ENCODE results near the gene KAT6B. TPM values are rescaled to one million over a fixed set of nuclear protein-coding genes. Genes with fewer than 3 reads are reported as not detected.

KAT6B gene
- total RNA-seq, 1 experiment from 2014 or later = 14.9 TPM

GRCh38 chr10:74862625-74863024 is 36.2 kb downstream of the KAT6B start:
- no peak for DNase-seq
- BruUV-seq (replicated peaks) = no TSS peak
- Mint-ChIP-seq H3K4me3 (ENCODE audit: unreplicated experiment) (no peak overlapping the region), H3K36me3 (ENCODE audit: insufficient read depth, unreplicated experiment) (no peaks in the 10 kb centered on the region), H3K27ac (ENCODE audit: unreplicated experiment) (no peak overlapping the region), H3K4me1 (ENCODE audit: low read depth, unreplicated experiment) (no peaks in the 10 kb centered on the region), H3K9me3 (ENCODE audit: unreplicated experiment) (no peaks in the 10 kb centered on the region), H3K27me3 (ENCODE audit: insufficient read depth, unreplicated experiment) (no peaks in the 10 kb centered on the region)
- no peaks in the 10 kb centered on the region for H3K4me1 ChIP-seq
- no peak overlapping the region for H3K4me3 ChIP-seq (ENCODE audit: low read depth, low read length)
- H3K36me3 ChIP-seq (ENCODE audit: control insufficient read depth, insufficient read depth, low read length) = no peaks in the 10 kb centered on the region
- ChIA-PET CTCF (no interaction called here), POLR2A (no interaction called here)
- intact Hi-C loops (cut with micrococcal nuclease; ENCODE audit: unreplicated experiment) = no loop called here
- H3K27me3 ChIP-seq (replicated peaks; ENCODE audit: control insufficient read depth, insufficient read depth, low read length) = no peaks in the 10 kb centered on the region
- TF ChIP-seq CTCF (IDR thresholded peaks at IDR 0.05; ENCODE audit: insufficient read depth in 1 of 2, low read depth in 1 of 2, low read length in 1 of 2, severe bottlenecking in 1 of 2, unreplicated experiment in 1 of 2) = no peak
- no peaks in the 10 kb centered on the region for H3K9me3 ChIP-seq

- no peaks in the 10 kb centered on the region for H3K4me1 ChIP-seq
- no peak overlapping the region for H3K4me3 ChIP-seq (ENCODE audit: low read depth, low read length)
- DNase-seq = no peak
- no peak for TF ChIP-seq CTCF (IDR thresholded peaks at IDR 0.05; ENCODE audit: insufficient read depth in 1 of 2, low read depth in 1 of 2, low read length in 1 of 2, severe bottlenecking in 1 of 2, unreplicated experiment in 1 of 2)
- H3K36me3 ChIP-seq (ENCODE audit: control insufficient read depth, insufficient read depth, low read length) = no peaks in the 10 kb centered on the region
- H3K9me3 ChIP-seq = no peaks in the 10 kb centered on the region
- ChIA-PET POLR2A (no interaction called here), CTCF (no interaction called here)
- Mint-ChIP-seq H3K9me3 (ENCODE audit: unreplicated experiment) (no peaks in the 10 kb centered on the region), H3K27me3 (ENCODE audit: insufficient read depth, unreplicated experiment) (no peaks in the 10 kb centered on the region), H3K27ac (ENCODE audit: unreplicated experiment) (no peak overlapping the region), H3K4me1 (ENCODE audit: low read depth, unreplicated experiment) (no peaks in the 10 kb centered on the region), H3K4me3 (ENCODE audit: unreplicated experiment) (no peak overlapping the region), H3K36me3 (ENCODE audit: insufficient read depth, unreplicated experiment) (no peaks in the 10 kb centered on the region)
- no TSS peak for BruUV-seq (replicated peaks)
- intact Hi-C loops (cut with micrococcal nuclease; ENCODE audit: unreplicated experiment) = no loop called here
- H3K27me3 ChIP-seq (replicated peaks; ENCODE audit: control insufficient read depth, insufficient read depth, low read length) = no peaks in the 10 kb centered on the region
Measured at GRCh38 chr10:74863551-74863950, 37.2 kb downstream of the KAT6B start.

- no peaks in the 10 kb centered on the region for H3K4me1 ChIP-seq
- Mint-ChIP-seq H3K27me3 (ENCODE audit: insufficient read depth, unreplicated experiment) (no peaks in the 10 kb centered on the region), H3K4me3 (ENCODE audit: unreplicated experiment) (no peak overlapping the region), H3K4me1 (ENCODE audit: low read depth, unreplicated experiment) (no peaks in the 10 kb centered on the region), H3K9me3 (ENCODE audit: unreplicated experiment) (no peaks in the 10 kb centered on the region), H3K36me3 (ENCODE audit: insufficient read depth, unreplicated experiment) (no peaks in the 10 kb centered on the region), H3K27ac (ENCODE audit: unreplicated experiment) (no peak overlapping the region)
- no peak for DNase-seq
- no peaks in the 10 kb centered on the region for H3K9me3 ChIP-seq
- TF ChIP-seq CTCF (IDR thresholded peaks at IDR 0.05; ENCODE audit: insufficient read depth in 1 of 2, low read depth in 1 of 2, low read length in 1 of 2, severe bottlenecking in 1 of 2, unreplicated experiment in 1 of 2) = no peak
- CTCF ChIA-PET = no interaction called here
- no peak overlapping the region for H3K4me3 ChIP-seq (ENCODE audit: low read depth, low read length)
- no TSS peak for BruUV-seq (replicated peaks)
- POLR2A ChIA-PET = no interaction called here
- intact Hi-C loops (cut with micrococcal nuclease; ENCODE audit: unreplicated experiment) = no loop called here
- H3K36me3 ChIP-seq (ENCODE audit: control insufficient read depth, insufficient read depth, low read length) = no peaks in the 10 kb centered on the region
- no peaks in the 10 kb centered on the region for H3K27me3 ChIP-seq (replicated peaks; ENCODE audit: control insufficient read depth, insufficient read depth, low read length)
Measured at GRCh38 chr10:74867351-74867750, 41.0 kb downstream of the KAT6B start.
